Mesenchymal stem cell (in vitro differentiated cells and primary cell): Measurements from ENCODE around the gene ARHGEF7.

ENCODE experiments used
- DNase-seq: peaks from one replicate; pipeline ENCODE4 v3.0.0-alpha.2; 2013
- H2AFZ ChIP-seq: one replicate; pipeline ENCODE4 v1.6.1; 2013; ENCODE audit warnings: low read depth, mild to moderate bottlenecking, control low read depth, inconsistent platforms, low read length, moderate library complexity
- H2AK5ac ChIP-seq: 2 replicates; pipeline ENCODE4 v1.6.1; 2013; ENCODE audit warnings: low read length, moderate library complexity, mild to moderate bottlenecking, inconsistent platforms; ENCODE audit not compliant: severe bottlenecking
- H2BK120ac ChIP-seq: one replicate; pipeline ENCODE4 v1.6.1; 2013; ENCODE audit warnings: low read depth, mild to moderate bottlenecking, inconsistent platforms, low read length, moderate library complexity
- H2BK12ac ChIP-seq, 2 experiments: one replicate each; pipeline ENCODE4 v1.6.1; 2013; ENCODE audit warnings: inconsistent platforms in 2 of 2, low read length in 2 of 2, mild to moderate bottlenecking in 2 of 2, moderate library complexity in 2 of 2, control low read depth in 1 of 2
- H2BK15ac ChIP-seq: one replicate; pipeline ENCODE4 v1.6.1; 2013; ENCODE audit warnings: mild to moderate bottlenecking, low read depth, inconsistent platforms; ENCODE audit not compliant: poor library complexity, severe bottlenecking
- H2BK5ac ChIP-seq: 2 replicates; pipeline ENCODE4 v1.6.1; 2013; ENCODE audit warnings: low read depth, mild to moderate bottlenecking, low read length, control low read depth, inconsistent platforms; ENCODE audit not compliant: poor library complexity, severe bottlenecking
- H3K14ac ChIP-seq, 2 experiments: one replicate each; pipeline ENCODE4 v1.6.1; 2013; ENCODE audit warnings: inconsistent platforms in 2 of 2, low read length in 2 of 2, control low read depth in 1 of 2, mild to moderate bottlenecking in 1 of 2, moderate library complexity in 1 of 2
- H3K18ac ChIP-seq, 2 experiments: one replicate each; pipeline ENCODE4 v1.6.1; 2013; ENCODE audit warnings: inconsistent platforms in 2 of 2, low read length in 2 of 2, control low read depth in 1 of 2, low read depth in 1 of 2, mild to moderate bottlenecking in 1 of 2
- H3K23ac ChIP-seq, 2 experiments: one replicate each; pipeline ENCODE4 v1.6.1; 2013; ENCODE audit warnings: inconsistent platforms in 2 of 2, low read length in 2 of 2, mild to moderate bottlenecking in 2 of 2, moderate library complexity in 2 of 2, control low read depth in 1 of 2
- H3K27ac ChIP-seq: 2 replicates; pipeline ENCODE4 v1.5.1; 2013; ENCODE audit warnings: mild to moderate bottlenecking, moderate library complexity, low read length, control low read depth, inconsistent platforms; ENCODE audit not compliant: poor library complexity, severe bottlenecking
- H3K27me3 ChIP-seq, 2 experiments: 2 replicates each; pipeline versions ENCODE4 v1.6.1 to v1.7.0; 2013; ENCODE audit warnings: low read length in 2 of 2, mild to moderate bottlenecking in 2 of 2, moderate library complexity in 2 of 2, control low read depth in 1 of 2, inconsistent platforms in 1 of 2; ENCODE audit not compliant: control insufficient read depth in 1 of 2, insufficient read depth in 1 of 2
- H3K36me3 ChIP-seq, 2 experiments: 2 replicates each; pipeline versions ENCODE4 v1.6.1 to v1.7.0; 2013; ENCODE audit warnings: low read length in 2 of 2, control low read depth in 1 of 2, inconsistent platforms in 1 of 2, low read depth in 1 of 2, mild to moderate bottlenecking in 1 of 2; ENCODE audit not compliant: insufficient read depth in 2 of 2, control insufficient read depth in 1 of 2
- H3K4ac ChIP-seq, 2 experiments: one replicate each; pipeline ENCODE4 v1.6.1; 2013; ENCODE audit warnings: inconsistent platforms in 2 of 2, low read length in 2 of 2, mild to moderate bottlenecking in 2 of 2, moderate library complexity in 2 of 2, control low read depth in 1 of 2, low read depth in 1 of 2
- H3K4me1 ChIP-seq: 2 replicates; pipeline ENCODE4 v1.6.1; 2013; ENCODE audit warnings: low read depth, low read length, control low read depth; ENCODE audit not compliant: control insufficient read depth, insufficient read depth
- H3K4me2 ChIP-seq: 2 replicates; pipeline ENCODE4 v1.6.1; 2013; ENCODE audit warnings: low read length, mild to moderate bottlenecking, inconsistent platforms; ENCODE audit not compliant: poor library complexity, severe bottlenecking
- H3K4me3 ChIP-seq, 2 experiments: 2 replicates each; pipeline versions ENCODE4 v1.5.1 to v1.7.0; 2013; ENCODE audit warnings: low read length in 2 of 2, mild to moderate bottlenecking in 2 of 2, control low read depth in 1 of 2, low read depth in 1 of 2; ENCODE audit not compliant: insufficient read depth in 1 of 2
- H3K79me1 ChIP-seq: replicated peaks from 2 replicates; pipeline ENCODE4 v1.6.1; 2013; ENCODE audit warnings: mild to moderate bottlenecking, control low read depth, low read length, inconsistent platforms; ENCODE audit not compliant: poor library complexity, severe bottlenecking
- H3K9ac ChIP-seq: 2 replicates; pipeline ENCODE4 v1.7.0; 2013; ENCODE audit warnings: mild to moderate bottlenecking, low read length, moderate library complexity
- H3K9me3 ChIP-seq: 2 replicates; pipeline ENCODE4 v1.7.0; 2013; ENCODE audit warnings: mild to moderate bottlenecking, low read length; ENCODE audit not compliant: control insufficient read depth
- H4K8ac ChIP-seq: one replicate; pipeline ENCODE4 v1.6.1; 2013; ENCODE audit warnings: inconsistent platforms, mild to moderate bottlenecking, low read length, moderate library complexity
- H4K91ac ChIP-seq: one replicate; pipeline ENCODE4 v1.6.1; 2013; ENCODE audit warnings: mild to moderate bottlenecking, low read length, inconsistent platforms
- WGBS: methylation state at CpG from one replicate; pipeline ENCODE4 v1.1.7; 2013; ENCODE audit warnings: mixed read lengths; 5-methylcytosine and 5-hydroxymethylcytosine counted together

The ARHGEF7 gene

GRCh38 chr13:111327730-111328573 is 212.8 kb downstream of the ARHGEF7 start:
- Histone ChIP-seq H3K36me3 (no peaks in the 10 kb centered on the region), H3K4ac (no peak overlapping the region), H2BK5ac (no peak overlapping the region), H2BK12ac (no peak overlapping the region), H3K9ac (no peak overlapping the region), H2AFZ (no peak overlapping the region), H2BK120ac (no peak overlapping the region), H3K4me1 (no peaks in the 10 kb centered on the region), H3K18ac (no peak overlapping the region), H3K4me3 (no peak overlapping the region), H3K23ac (peak overlapping the region in 1 of 2 experiments; percentile 51), H4K8ac (no peak overlapping the region), H3K14ac (no peak overlapping the region), H2BK15ac (no peak overlapping the region), H3K9me3 (no peaks in the 10 kb centered on the region), H2AK5ac (no peak overlapping the region), H3K27ac (no peak overlapping the region), H3K79me1 (no peaks in the 10 kb centered on the region), H4K91ac (no peak overlapping the region), H3K4me2 (no peak overlapping the region), H3K27me3 (peaks cover 0 to 14% of the 10 kb centered on the region in 2 experiments)
- WGBS, result 92% methylated on average over 30 of the region's 32 CpGs
- DNase-seq, result no peak

DNA sequence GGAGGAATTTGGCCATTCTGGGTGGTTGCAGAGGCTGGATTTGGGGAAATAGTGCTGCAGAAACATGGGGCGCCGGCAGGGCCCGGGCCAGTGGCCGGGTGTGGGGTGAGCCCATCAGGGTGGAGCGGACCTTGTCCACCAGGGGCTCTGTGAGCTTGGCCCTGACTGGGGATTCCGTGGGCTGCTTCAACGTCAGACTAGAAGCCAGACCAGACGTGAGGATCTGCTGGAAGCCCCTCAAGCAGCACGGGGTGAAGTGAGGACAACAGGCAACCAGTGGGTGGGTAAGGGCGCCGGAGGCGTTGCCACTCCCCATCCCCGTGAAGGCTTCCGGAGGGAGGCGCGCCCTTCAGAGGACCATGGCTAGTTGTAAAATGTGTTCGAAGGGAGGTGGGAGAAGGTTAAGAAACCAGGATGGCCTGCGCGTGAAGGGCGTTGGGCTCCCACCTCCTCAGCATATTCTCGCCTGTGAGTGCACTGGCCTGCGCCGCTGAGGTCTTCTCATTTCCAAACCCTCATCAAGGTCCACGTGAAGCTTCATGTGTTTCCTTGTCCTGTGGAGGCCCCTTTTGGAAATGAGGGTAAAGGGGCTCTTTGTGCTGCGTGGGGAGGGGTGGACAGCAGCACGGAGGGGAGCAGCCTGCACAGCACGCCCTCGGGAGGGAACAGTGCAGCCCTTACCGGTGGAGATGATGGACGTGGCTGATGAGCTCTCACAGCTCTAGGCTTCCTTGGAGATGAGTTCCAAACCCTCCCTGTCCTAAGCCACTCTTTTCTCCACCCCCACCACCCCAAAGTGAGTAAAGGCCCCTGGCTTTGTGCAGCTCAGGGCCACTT is 213.7 kb downstream of the ARHGEF7 start:
- no peak overlapping the region for H2AFZ ChIP-seq

DNA sequence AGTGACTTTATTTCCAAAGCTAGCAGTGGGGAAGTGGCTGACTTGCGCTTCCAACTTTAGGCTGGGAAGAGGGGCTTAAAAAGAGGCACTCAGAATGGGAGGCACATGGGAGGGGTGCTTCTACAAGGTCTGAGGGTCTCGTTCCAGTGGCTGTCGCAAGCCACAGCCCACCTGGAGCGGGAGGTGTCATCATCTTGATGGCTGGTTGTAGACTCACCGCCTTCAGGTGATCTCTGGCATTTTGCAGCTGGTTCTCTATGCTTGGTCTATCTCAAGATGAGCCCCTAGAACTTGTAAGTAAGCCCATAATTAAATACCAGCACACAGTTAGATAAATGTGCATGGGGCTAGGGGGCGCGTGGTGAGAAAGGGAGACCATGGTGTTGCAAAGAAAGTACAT is 214.5 kb downstream of the ARHGEF7 start:
- no peak overlapping the region for H4K8ac ChIP-seq
- H2BK120ac ChIP-seq, result no peak overlapping the region
- no peak overlapping the region for H2AFZ ChIP-seq
- H2BK12ac ChIP-seq, result no peak overlapping the region
- H3K4ac ChIP-seq, result no peak overlapping the region
- no peak overlapping the region for H3K14ac ChIP-seq
- H3K4me1 ChIP-seq, result no peaks in the 10 kb centered on the region
- H3K23ac ChIP-seq, result no peak overlapping the region
- no peaks in the 10 kb centered on the region for H3K36me3 ChIP-seq
- H3K27ac ChIP-seq, result no peak overlapping the region
- no peak overlapping the region for H3K4me2 ChIP-seq
- H2BK15ac ChIP-seq, result no peak overlapping the region
- no peak overlapping the region for H2AK5ac ChIP-seq
- no peaks in the 10 kb centered on the region for H3K79me1 ChIP-seq
- peaks cover 0 to 4% of the 10 kb centered on the region in 2 experiments for H3K27me3 ChIP-seq
- no peak overlapping the region for H4K91ac ChIP-seq
- WGBS, result 98% methylated on average over 7 of the region's 7 CpGs
- H3K4me3 ChIP-seq, result no peak overlapping the region
- DNase-seq, result no peak
- no peak overlapping the region for H2BK5ac ChIP-seq
- H3K18ac ChIP-seq, result no peak overlapping the region
- H3K9ac ChIP-seq, result no peak overlapping the region
- H3K9me3 ChIP-seq, result peaks cover 3% of the 10 kb centered on the region

More for the DNA sequence above, 213.7 kb downstream of the ARHGEF7 start:
- H3K4me3 ChIP-seq, result no peak overlapping the region
- H2AK5ac ChIP-seq, result no peak overlapping the region
- H3K79me1 ChIP-seq, result no peaks in the 10 kb centered on the region
- H3K4me1 ChIP-seq, result no peaks in the 10 kb centered on the region
- no peak overlapping the region for H2BK12ac ChIP-seq
- H3K4ac ChIP-seq, result no peak overlapping the region
- H3K23ac ChIP-seq, result no peak overlapping the region
- 93% methylated on average over 27 of the region's 30 CpGs for WGBS
- no peaks in the 10 kb centered on the region for H3K36me3 ChIP-seq
- H4K91ac ChIP-seq, result peak overlapping the region; percentile 11
- no peak overlapping the region for H3K27ac ChIP-seq
- no peak overlapping the region for H3K4me2 ChIP-seq
- peaks cover 0 to 13% of the 10 kb centered on the region in 2 experiments for H3K27me3 ChIP-seq
- no peak overlapping the region for H3K14ac ChIP-seq
- no peaks in the 10 kb centered on the region for H3K9me3 ChIP-seq
- H2BK120ac ChIP-seq, result no peak overlapping the region
- DNase-seq, result no peak
- no peak overlapping the region for H3K18ac ChIP-seq
- H2BK15ac ChIP-seq, result no peak overlapping the region
- no peak overlapping the region for H3K9ac ChIP-seq
- no peak overlapping the region for H4K8ac ChIP-seq
- no peak overlapping the region for H2BK5ac ChIP-seq

DNA sequence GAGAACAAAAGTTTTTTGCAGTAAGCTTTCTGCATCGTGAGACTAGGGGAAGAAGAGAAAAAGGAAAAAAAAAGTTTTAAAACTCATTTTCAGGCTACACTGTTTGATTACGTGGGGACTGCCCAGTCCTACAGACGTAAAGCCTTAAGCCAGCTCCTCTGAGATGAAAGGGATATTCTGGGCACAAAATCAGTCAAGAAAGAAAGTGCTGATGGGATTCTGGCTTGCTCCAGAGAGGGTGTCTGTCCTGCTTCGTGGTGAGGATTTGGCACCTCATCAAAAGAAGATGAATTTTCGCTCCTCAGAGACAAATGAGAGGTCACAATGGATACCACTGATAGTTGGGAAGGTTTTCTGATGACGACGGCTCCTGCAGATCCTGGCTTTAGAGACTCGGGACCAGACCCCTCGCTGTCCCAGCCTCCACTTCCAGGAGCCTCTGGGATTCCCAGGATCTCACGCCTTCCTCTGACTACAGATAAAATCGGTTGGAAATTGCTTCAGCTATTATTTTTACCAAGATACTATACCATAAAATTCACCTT is 215.0 kb downstream of the ARHGEF7 start:
- no peak overlapping the region for H3K18ac ChIP-seq

More for the DNA sequence above, 215.0 kb downstream of the ARHGEF7 start:
- no peaks in the 10 kb centered on the region for H3K36me3 ChIP-seq
- 77% methylated on average over 11 of the region's 11 CpGs for WGBS
- no peak overlapping the region for H2BK12ac ChIP-seq
- H3K27ac ChIP-seq, result no peak overlapping the region
- H3K4ac ChIP-seq, result no peak overlapping the region
- H2BK5ac ChIP-seq, result no peak overlapping the region
- no peaks in the 10 kb centered on the region for H3K79me1 ChIP-seq
- no peak overlapping the region for H4K91ac ChIP-seq
- no peak overlapping the region for H3K4me3 ChIP-seq
- no peaks in the 10 kb centered on the region for H3K4me1 ChIP-seq
- H3K4me2 ChIP-seq, result no peak overlapping the region
- H3K9me3 ChIP-seq, result peaks cover 3% of the 10 kb centered on the region
- H2AK5ac ChIP-seq, result no peak overlapping the region
- no peak for DNase-seq
- no peak overlapping the region for H3K23ac ChIP-seq
- H3K9ac ChIP-seq, result no peak overlapping the region
- H2AFZ ChIP-seq, result no peak overlapping the region
- no peak overlapping the region for H2BK120ac ChIP-seq
- no peak overlapping the region for H2BK15ac ChIP-seq
- no peak overlapping the region for H3K14ac ChIP-seq
- peaks cover 0 to under 1% of the 10 kb centered on the region in 2 experiments for H3K27me3 ChIP-seq
- no peak overlapping the region for H4K8ac ChIP-seq
